GM19324 (cell line): ENCODE results near the gene DEFB114.

ENCODE experiments used
- ATAC-seq: cut with Tn5 transposase; IDR thresholded peaks from one replicate; pipeline ENCODE4 v1.9.1; 2021; ENCODE audit warnings: mild to moderate bottlenecking, moderate library complexity; ENCODE audit not compliant: unreplicated experiment, low FRiP score

The DEFB114 gene

DNA sequence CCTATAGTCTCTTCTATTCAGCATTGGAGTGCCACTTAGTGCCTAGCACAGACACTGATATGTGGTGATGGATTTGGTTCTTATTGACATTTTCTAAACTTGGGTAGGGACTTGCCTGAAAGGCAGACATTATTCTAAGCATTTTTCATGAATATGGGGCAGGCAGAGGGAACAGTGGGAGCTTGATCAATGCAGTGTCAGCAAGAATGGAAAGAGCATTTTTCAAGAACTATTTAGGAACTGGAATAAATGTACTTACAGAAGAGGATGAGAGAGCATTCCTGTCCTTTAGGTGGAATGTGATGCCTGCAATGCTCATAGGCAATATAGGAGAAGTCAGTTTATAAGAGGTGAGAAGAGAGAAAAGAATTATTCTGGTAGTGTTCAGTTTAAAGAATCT, 26.2 kb downstream of the DEFB114 start:
- ATAC-seq, result no peak

GRCh38 chr6:49937017-49937416, 26.9 kb downstream of the DEFB114 start:
- no peak for ATAC-seq

- no peak for ATAC-seq
These were observed 28.6 kb downstream of the DEFB114 start for GRCh38 chr6:49935387-49935786.

DNA sequence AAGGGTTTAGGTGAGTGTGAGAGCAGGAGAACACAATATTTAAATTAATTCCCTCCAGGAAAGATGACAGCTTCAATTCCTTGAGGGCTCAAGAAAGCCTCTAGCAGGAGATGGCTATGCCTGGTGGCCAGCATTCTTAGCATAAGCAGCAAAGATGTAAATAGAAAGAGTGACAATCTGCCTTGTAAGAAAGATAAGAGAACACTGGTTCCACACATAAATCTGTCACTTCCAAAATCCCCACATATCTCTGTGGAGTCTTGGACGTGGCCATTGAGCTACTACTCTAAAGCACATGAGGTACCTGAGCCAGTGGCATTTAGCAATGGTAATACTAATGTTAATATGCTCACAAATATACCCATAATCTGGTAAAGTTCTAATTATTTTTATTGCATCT, 29.2 kb downstream of the DEFB114 start:
- ATAC-seq, result no peak

- ATAC-seq, result no peak
These were observed 30.4 kb downstream of the DEFB114 start for GRCh38 chr6:49933526-49933925.

DNA sequence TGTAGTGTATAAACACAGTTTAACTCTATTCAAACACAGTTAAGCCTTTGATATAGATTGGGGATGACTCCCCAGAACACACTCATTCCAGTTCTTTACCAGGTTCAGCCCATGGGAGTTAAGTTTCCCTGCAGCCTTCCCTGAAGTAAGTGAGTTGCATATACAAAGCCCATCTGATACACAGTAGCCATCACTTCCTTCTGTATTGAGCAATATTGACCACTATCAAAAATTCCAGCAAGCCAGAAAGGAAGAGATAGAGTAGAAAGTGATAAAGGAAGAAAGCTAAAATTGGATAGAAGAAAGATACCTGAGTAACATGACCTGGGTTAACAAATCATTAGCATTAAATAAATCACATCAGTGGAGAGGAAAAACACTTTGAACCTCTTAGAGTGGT, 34.6 kb downstream of the DEFB114 start:
- no peak for ATAC-seq

GRCh38 chr6:49923826-49924225, 40.1 kb downstream of the DEFB114 start:
- no peak for ATAC-seq

DNA sequence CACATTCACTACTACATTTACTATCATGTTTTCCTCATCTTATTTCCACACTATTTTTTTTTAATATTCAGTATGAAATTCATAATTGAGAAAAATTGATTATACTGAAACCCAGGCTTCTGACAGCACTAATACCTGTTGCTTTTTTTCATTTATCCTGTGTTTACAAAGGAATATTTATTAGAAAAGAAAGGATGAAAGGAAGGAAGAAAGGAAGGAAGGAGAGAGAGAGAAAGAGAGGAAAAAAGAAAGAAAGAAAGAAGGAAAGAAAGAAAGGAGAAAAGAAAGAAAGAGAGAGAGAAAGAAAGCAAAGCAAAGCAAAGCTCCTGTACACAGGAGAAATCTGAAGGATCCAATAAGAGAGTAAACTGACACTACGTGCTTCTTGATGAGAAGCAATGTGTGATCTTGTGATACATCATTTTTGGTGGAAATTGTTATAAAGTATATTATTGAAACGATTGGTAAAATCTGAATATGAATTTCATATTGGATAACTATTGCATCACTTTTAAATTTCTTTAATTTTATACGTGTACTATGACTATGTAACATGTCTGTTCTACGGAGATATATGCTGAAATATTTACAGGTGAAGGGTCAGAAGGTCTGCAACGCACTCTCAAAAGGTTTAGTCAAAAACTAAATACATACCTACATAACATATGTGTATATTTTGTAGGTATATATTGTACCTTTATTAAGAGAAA, 43.9 kb downstream of the DEFB114 start:
- ATAC-seq, result no peak

GRCh38 chr6:49919261-49919660, 44.7 kb downstream of the DEFB114 start:
- ATAC-seq, result no peak

DNA sequence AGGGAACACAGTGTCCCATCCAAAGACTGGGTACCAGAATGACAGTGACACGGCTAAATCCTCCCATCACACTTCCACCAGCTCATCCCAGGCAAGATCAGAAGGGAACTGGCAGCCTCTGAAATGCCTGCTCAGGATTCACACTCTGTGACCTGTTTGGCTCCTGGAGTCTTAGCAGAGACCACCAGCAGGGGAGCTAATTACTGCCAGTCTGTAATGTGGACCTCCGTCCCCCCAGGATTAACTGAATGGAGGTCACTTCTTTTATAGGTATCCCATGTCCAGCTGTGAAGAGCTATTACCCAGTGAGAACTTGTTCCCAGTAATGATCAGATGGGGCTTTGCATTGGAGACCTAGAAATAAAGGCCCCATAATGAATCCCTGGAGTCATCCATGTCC, 45.2 kb downstream of the DEFB114 start:
- ATAC-seq, result no peak

DNA sequence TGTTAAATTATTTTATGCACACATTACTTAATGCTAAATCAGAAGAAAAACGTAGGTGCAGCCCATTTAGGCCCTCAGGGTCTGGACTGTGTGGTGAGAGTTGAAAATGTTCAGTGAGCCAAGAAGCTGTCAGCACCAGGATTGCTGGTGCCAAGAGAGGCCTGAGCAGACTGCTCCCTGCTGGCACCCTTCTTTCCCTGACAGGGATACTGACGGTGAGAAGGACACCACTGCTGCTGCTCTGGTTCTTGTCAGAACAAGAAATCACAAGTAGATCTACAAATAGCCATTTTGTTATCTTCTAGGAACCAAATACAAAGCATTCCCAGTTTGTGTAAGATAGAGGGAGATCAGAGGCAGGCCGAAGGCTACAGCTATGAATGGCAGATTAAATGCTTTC, 48.9 kb downstream of the DEFB114 start:
- ATAC-seq, result no peak

- no peak for ATAC-seq
These were observed 50.2 kb downstream of the DEFB114 start for GRCh38 chr6:49913636-49914375.

GRCh38 chr6:49912196-49912595, 51.8 kb downstream of the DEFB114 start:
- ATAC-seq, result no peak

DNA sequence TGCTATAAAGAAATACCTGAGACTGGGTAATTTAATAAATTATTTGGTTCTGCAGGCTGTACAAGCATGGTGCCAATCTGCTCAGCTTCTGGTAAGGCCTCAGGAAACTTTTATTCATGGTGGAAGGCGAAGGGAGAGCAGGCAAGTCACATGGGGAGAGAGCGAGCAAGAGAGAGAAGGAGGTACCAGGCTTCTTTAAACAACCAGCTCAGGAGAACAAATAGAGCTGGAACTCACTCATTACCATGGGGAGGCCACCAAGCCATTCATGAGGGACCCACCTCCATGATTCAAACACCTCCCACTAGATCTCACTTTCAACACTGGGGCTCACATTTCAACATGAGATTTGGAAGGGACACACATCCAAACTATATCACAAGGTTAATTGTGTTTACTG, 52.7 kb downstream of the DEFB114 start:
- ATAC-seq, result no peak
